Gastroesophageal sphincter (tissue), 4 donors: ENCODE data around the gene GGTA1. TPM values are rescaled to one million over a fixed set of nuclear protein-coding genes. Genes with fewer than 3 reads are reported as not detected.

Experiments
- ATAC-seq: fragments of 150-250 bp; one replicate; pipeline ENCODE4 v1.9.1; 2016; ENCODE audit warnings: mild to moderate bottlenecking, moderate library complexity
- H3K27ac ChIP-seq, 4 donors: fragments of 200-600 bp; sonication (generic) in 3 of 4; 1 replicate in 3 of 4; 2 replicates in 1 of 4; pipeline ENCODE4 v1.5.1; 2016 to 2019
- H3K27me3 ChIP-seq: fragments of 200-600 bp; sonication (generic); one replicate; pipeline ENCODE4 v1.5.1; 2019
- H3K36me3 ChIP-seq, 2 donors: fragments of 200-600 bp; sonication (generic); one replicate each; pipeline ENCODE4 v1.5.1; 2019; ENCODE audit warnings: control low read depth in 1 of 2
- H3K4me1 ChIP-seq, 3 donors: fragments of 200-600 bp; sonication (generic); 1 replicate in 2 of 3; 2 replicates in 1 of 3; pipeline ENCODE4 v1.5.1; 2016 to 2019; ENCODE audit warnings: control low read depth in 2 of 3
- H3K4me3 ChIP-seq, 2 donors: fragments of 200-600 bp; sonication (generic); one replicate each; pipeline ENCODE4 v1.5.1; 2019; ENCODE audit warnings: mild to moderate bottlenecking in 1 of 2, moderate library complexity in 1 of 2
- H3K9me3 ChIP-seq, 3 donors: fragments of 200-600 bp; sonication (generic); one replicate each; pipeline ENCODE4 v1.5.1; 2017 to 2019; ENCODE audit warnings: control low read depth in 2 of 3
- EP300 ChIP-seq: sonication (generic); formaldehyde crosslinking; IDR thresholded peaks from one replicate; pipeline ENCODE4 v1.6.1; 2017; ENCODE audit warnings: antibody characterized with exemption, mild to moderate bottlenecking
- POLR2A ChIP-seq, 2 donors: fragments of 450-650 bp; IDR thresholded peaks; one replicate each; pipeline ENCODE4 v1.6.1; 2017; ENCODE audit warnings: antibody characterized with exemption in 2 of 2, mild to moderate bottlenecking in 2 of 2, moderate library complexity in 1 of 2
- POLR2AphosphoS5 ChIP-seq: sonication (generic); formaldehyde crosslinking; IDR thresholded peaks from one replicate; pipeline ENCODE4 v1.6.1; 2017; ENCODE audit warnings: antibody characterized with exemption
- WGBS, 2 donors: methylation state at CpG; one replicate each; pipeline ENCODE4 v1.1.5; 2018; ENCODE audit warnings: low coverage in 1 of 2; 5-methylcytosine and 5-hydroxymethylcytosine counted together
- total RNA-seq, 4 donors: library from RNA; depleted of rRNA; stranded (reverse); fragments of >200 nt; gene quantifications; one replicate each; pipeline ENCODE4 v1.1.0, GENCODE V29; 2016
- TF ChIP-seq, protein P1 (sequence below), 4 experiments: fragments of 200-600 bp in 2 of 4; fragments of 450-650 bp in 2 of 4; sonication (generic) in 1 of 4; IDR thresholded peaks; one replicate each; pipeline ENCODE4 v1.5.1; 2017 to 2019; ENCODE audit warnings: antibody characterized with exemption in 4 of 4, mild to moderate bottlenecking in 2 of 4, moderate library complexity in 2 of 4

The GGTA1 gene
- total RNA-seq, 4 donors from 2014 or later = 5.1 to 22.2 (median 7.2) TPM

DNA sequence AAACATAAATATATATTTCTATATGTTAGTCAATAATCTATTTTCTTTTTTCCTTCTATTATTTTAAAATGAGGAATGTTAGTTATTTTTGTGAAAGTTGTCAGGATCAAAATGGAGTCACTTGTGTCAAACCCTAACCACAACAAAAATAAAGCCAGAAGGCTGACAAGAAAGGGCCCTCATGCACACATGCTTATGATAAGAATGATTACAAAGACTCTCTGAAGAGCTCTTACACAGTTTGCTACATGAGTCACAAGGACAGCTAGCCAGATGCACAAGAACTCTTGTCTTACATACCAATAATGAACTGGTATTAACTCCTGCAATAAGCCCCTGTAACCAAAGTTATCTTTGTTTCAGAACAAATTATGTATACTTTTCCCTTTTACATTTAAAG is 64.7 kb downstream of the GGTA1 start:
- H3K27ac ChIP-seq = no peak overlapping the region
- no peaks in the 10 kb centered on the region for H3K4me1 ChIP-seq
- ATAC-seq = no peak
- H3K9me3 ChIP-seq = no peaks in the 10 kb centered on the region
- no peak for TF ChIP-seq POLR2A (IDR thresholded peaks at IDR 0.05)
- no peak for TF ChIP-seq POLR2AphosphoS5
- TF ChIP-seq, protein P1, sequence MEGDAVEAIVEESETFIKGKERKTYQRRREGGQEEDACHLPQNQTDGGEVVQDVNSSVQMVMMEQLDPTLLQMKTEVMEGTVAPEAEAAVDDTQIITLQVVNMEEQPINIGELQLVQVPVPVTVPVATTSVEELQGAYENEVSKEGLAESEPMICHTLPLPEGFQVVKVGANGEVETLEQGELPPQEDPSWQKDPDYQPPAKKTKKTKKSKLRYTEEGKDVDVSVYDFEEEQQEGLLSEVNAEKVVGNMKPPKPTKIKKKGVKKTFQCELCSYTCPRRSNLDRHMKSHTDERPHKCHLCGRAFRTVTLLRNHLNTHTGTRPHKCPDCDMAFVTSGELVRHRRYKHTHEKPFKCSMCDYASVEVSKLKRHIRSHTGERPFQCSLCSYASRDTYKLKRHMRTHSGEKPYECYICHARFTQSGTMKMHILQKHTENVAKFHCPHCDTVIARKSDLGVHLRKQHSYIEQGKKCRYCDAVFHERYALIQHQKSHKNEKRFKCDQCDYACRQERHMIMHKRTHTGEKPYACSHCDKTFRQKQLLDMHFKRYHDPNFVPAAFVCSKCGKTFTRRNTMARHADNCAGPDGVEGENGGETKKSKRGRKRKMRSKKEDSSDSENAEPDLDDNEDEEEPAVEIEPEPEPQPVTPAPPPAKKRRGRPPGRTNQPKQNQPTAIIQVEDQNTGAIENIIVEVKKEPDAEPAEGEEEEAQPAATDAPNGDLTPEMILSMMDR (IDR thresholded peaks at IDR 0.05) = no peak
- TF ChIP-seq EP300 = no peak
- H3K4me3 ChIP-seq = no peak overlapping the region
- H3K27me3 ChIP-seq = no peaks in the 10 kb centered on the region
- H3K36me3 ChIP-seq = no peaks in the 10 kb centered on the region

DNA sequence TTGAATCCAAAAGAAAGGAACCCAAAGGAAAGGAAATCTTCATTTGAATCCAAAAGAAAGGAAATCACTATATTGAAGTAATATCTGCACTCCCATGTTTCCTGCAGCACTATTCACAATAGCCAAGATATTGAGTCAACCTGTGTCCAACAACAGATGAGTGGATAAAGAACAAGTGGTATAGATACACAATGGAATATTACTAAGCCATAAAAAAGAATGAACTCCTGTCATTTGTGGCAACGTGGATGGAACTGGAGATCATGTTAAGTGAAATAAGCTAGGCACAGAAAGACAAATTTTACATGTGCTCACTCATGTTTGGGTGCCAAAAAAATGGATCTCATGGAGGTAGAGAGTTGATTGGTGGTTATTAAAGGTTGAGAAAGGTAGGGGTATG is 71.7 kb downstream of the GGTA1 start:
- H3K27ac ChIP-seq = no peak overlapping the region
- no peaks in the 10 kb centered on the region for H3K4me1 ChIP-seq
- 44 to 83% methylated on average over 1 of the region's 1 CpG for WGBS, 2 donors
- no peaks in the 10 kb centered on the region for H3K9me3 ChIP-seq
- TF ChIP-seq POLR2AphosphoS5 (no peak), EP300 (no peak), POLR2A (IDR thresholded peaks at IDR 0.05) (no peak)
- TF ChIP-seq, protein P1 (IDR thresholded peaks at IDR 0.05) = no peak
- H3K36me3 ChIP-seq = no peaks in the 10 kb centered on the region
- no peaks in the 10 kb centered on the region for H3K27me3 ChIP-seq
- no peak overlapping the region for H3K4me3 ChIP-seq
- no peak for ATAC-seq

DNA sequence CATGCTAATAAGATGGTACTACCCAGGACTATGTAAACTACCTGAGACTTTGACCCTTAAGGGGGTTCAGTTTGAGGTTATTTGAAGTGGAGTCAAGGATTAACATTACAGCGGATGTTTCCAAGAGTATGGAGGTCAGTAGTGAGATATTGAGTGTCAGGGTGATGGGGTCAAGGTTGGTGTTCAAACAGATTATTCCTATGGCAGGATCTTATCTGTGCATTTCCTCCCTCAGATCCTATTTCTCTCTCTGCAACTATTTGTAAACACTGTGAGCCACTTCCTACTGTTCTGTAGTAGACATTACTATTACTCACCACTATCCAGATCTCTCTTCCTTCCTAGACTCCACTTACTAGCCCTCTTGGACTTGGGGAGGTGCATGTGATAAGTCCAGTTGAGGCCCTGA is 75.6 kb downstream of the GGTA1 start:
- Histone ChIP-seq H3K27ac (no peak overlapping the region), H3K27me3 (no peaks in the 10 kb centered on the region), H3K36me3 (no peaks in the 10 kb centered on the region), H3K4me3 (no peak overlapping the region), H3K9me3 (no peaks in the 10 kb centered on the region), H3K4me1 (no peaks in the 10 kb centered on the region)
- TF ChIP-seq POLR2A (IDR thresholded peaks at IDR 0.05) (no peak), POLR2AphosphoS5 (no peak), EP300 (no peak)
- TF ChIP-seq, protein P1 (IDR thresholded peaks at IDR 0.05) = no peak
- 100% methylated on average over 1 of the region's 1 CpG for WGBS, 2 donors
- ATAC-seq = no peak

DNA sequence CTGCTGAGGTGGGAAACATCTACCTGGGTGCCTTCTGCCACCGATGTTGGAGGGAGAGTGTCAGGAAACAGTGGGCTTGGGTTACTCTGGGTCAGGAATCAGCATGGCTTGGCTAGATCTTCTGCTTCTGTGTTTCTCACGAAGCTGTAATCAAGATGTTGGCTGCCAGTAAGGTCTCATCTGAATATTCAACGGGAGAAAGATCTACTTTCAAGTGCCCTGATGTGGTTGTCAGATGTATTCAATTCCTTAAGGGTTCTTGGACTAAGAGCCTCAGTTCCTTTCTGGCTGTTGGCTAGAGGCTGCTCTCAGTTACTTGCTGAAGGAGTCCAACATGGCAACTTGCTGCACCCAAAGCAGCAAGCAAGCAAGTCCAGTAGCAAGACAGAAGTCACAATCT is 87.7 kb downstream of the GGTA1 start:
- no peak for ATAC-seq
- Histone ChIP-seq H3K4me3 (no peak overlapping the region), H3K9me3 (no peaks in the 10 kb centered on the region), H3K36me3 (no peaks in the 10 kb centered on the region), H3K27ac (no peak overlapping the region), H3K27me3 (no peaks in the 10 kb centered on the region), H3K4me1 (no peaks in the 10 kb centered on the region)
- TF ChIP-seq POLR2AphosphoS5 (no peak), POLR2A (IDR thresholded peaks at IDR 0.05) (no peak), EP300 (no peak)
- TF ChIP-seq, protein P1 (IDR thresholded peaks at IDR 0.05) = no peak
- no CpG with 5 or more reads among the region's 3 CpGs for WGBS, 2 donors

DNA sequence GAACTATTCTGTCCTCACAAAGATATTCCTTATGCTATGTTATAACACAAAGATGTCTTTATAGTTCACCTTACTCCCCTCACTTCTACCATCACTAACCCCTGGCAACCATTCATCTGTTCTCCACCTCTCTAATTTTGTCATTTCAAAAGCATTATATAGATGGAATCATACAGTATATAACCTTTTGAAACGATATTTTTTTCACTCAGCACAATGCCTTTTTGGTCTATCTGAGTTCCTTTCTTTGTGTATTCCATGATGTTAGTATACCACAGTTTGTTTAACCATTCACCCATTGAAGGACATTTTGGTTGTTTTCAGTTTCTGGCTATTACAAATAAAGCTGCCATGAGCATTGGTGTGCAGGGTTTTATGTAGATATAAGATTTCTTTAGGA is 93.7 kb downstream of the GGTA1 start:
- Histone ChIP-seq H3K4me1 (no peaks in the 10 kb centered on the region), H3K27ac (no peak overlapping the region), H3K9me3 (no peaks in the 10 kb centered on the region), H3K36me3 (no peaks in the 10 kb centered on the region), H3K4me3 (no peak overlapping the region), H3K27me3 (no peaks in the 10 kb centered on the region)
- no peak for ATAC-seq
- WGBS, 2 donors = 35 to 86% methylated on average over 1 of the region's 1 CpG
- no peak for TF ChIP-seq POLR2A (IDR thresholded peaks at IDR 0.05)
- no peak for TF ChIP-seq POLR2AphosphoS5
- no peak for TF ChIP-seq EP300
- TF ChIP-seq, protein P1 (IDR thresholded peaks at IDR 0.05) = no peak

Other genes with a start within 250 kb of the GGTA1 start
- gene GSN, start 231.7 kb downstream of the GGTA1 start, total RNA-seq = 1,000 to 10,000 TPM; 2,362 to 3,466 (median 3,146) TPM
- gene STOM, start 129.6 kb downstream of the GGTA1 start, total RNA-seq = 100 to 1,000 TPM; 293 to 539 (median 457) TPM
- 10 to 100 TPM; 42.0 to 93.4 (median 47.9) TPM for gene DAB2IP, start 151.8 kb upstream of the GGTA1 start, total RNA-seq